ENCODE results near the gene RRAS2. TPM values are rescaled to one million over a fixed set of nuclear protein-coding genes. Genes with fewer than 3 reads are reported as not detected.

Gene RRAS2
- total and polyA plus RNA-seq, 2 donors, result 25.3 to 30.4 TPM

- H3K27ac ChIP-seq (ENCODE audit: low read depth in 1 of 2, low read length in 1 of 2), result no peak overlapping the region
- 88% methylated on average over 2 of the region's 2 CpGs for WGBS
- H3K4me1 ChIP-seq (ENCODE audit: control insufficient read depth in 2 of 2, insufficient read depth in 2 of 2, low read length in 2 of 2), result peaks cover 0 to 8% of the 10 kb centered on the region in 2 donors
- H3K27me3 ChIP-seq (ENCODE audit: control insufficient read depth in 2 of 2, insufficient read depth in 1 of 2, low read length in 1 of 2), result peaks cover 3 to 16% of the 10 kb centered on the region in 2 donors
- no peak overlapping the region for H3K4me3 ChIP-seq (ENCODE audit: low read length in 2 of 2)
- no peaks in the 10 kb centered on the region for H3K36me3 ChIP-seq (ENCODE audit: control insufficient read depth in 2 of 2, insufficient read depth in 2 of 2, low read length in 1 of 2)
- H3K9me3 ChIP-seq (ENCODE audit: control insufficient read depth in 2 of 2, insufficient read depth in 1 of 2, low read length in 1 of 2), result no peaks in the 10 kb centered on the region
- no peak for DNase-seq (ENCODE audit: low read depth in 6 of 9, low spot score in 9 of 9)
Observed at GRCh38 chr11:14376920-14377319, 17.9 kb upstream of the RRAS2 start.

- no peak overlapping the region for H3K27ac ChIP-seq (ENCODE audit: low read depth in 1 of 2, low read length in 1 of 2)
- H3K36me3 ChIP-seq (ENCODE audit: control insufficient read depth in 2 of 2, insufficient read depth in 2 of 2, low read length in 1 of 2), result no peaks in the 10 kb centered on the region
- H3K4me1 ChIP-seq (ENCODE audit: control insufficient read depth in 2 of 2, insufficient read depth in 2 of 2, low read length in 2 of 2), result no peaks in the 10 kb centered on the region
- H3K4me3 ChIP-seq (ENCODE audit: low read length in 2 of 2), result no peak overlapping the region
- WGBS, result 83% methylated on average over 4 of the region's 4 CpGs
- DNase-seq (ENCODE audit: low read depth in 6 of 9, low spot score in 9 of 9), result no peak
- no peaks in the 10 kb centered on the region for H3K9me3 ChIP-seq (ENCODE audit: control insufficient read depth in 2 of 2, insufficient read depth in 1 of 2, low read length in 1 of 2)
- H3K27me3 ChIP-seq (ENCODE audit: control insufficient read depth in 2 of 2, insufficient read depth in 1 of 2, low read length in 1 of 2), result peaks cover 0 to 1% of the 10 kb centered on the region in 2 donors
Observed at GRCh38 chr11:14374922-14375830, 16.2 kb upstream of the RRAS2 start.

GRCh38 chr11:14373941-14374646 is 15.1 kb upstream of the RRAS2 start:
- H3K4me1 ChIP-seq (ENCODE audit: control insufficient read depth in 2 of 2, insufficient read depth in 2 of 2, low read length in 2 of 2), result no peaks in the 10 kb centered on the region
- no peak for DNase-seq (ENCODE audit: low read depth in 6 of 9, low spot score in 9 of 9)
- no peak overlapping the region for H3K4me3 ChIP-seq (ENCODE audit: low read length in 2 of 2)
- H3K27ac ChIP-seq (ENCODE audit: low read depth in 1 of 2, low read length in 1 of 2), result no peak overlapping the region
- 91% methylated on average over 2 of the region's 2 CpGs for WGBS
- no peaks in the 10 kb centered on the region for H3K27me3 ChIP-seq (ENCODE audit: control insufficient read depth in 2 of 2, insufficient read depth in 1 of 2, low read length in 1 of 2)
- no peaks in the 10 kb centered on the region for H3K9me3 ChIP-seq (ENCODE audit: control insufficient read depth in 2 of 2, insufficient read depth in 1 of 2, low read length in 1 of 2)
- no peaks in the 10 kb centered on the region for H3K36me3 ChIP-seq (ENCODE audit: control insufficient read depth in 2 of 2, insufficient read depth in 2 of 2, low read length in 1 of 2)

- Histone ChIP-seq H3K4me1 (ENCODE audit: control insufficient read depth in 2 of 2, insufficient read depth in 2 of 2, low read length in 2 of 2) (no peaks in the 10 kb centered on the region), H3K4me3 (ENCODE audit: low read length in 2 of 2) (no peak overlapping the region), H3K9me3 (ENCODE audit: control insufficient read depth in 2 of 2, insufficient read depth in 1 of 2, low read length in 1 of 2) (no peaks in the 10 kb centered on the region), H3K36me3 (ENCODE audit: control insufficient read depth in 2 of 2, insufficient read depth in 2 of 2, low read length in 1 of 2) (no peaks in the 10 kb centered on the region), H3K27ac (ENCODE audit: low read depth in 1 of 2, low read length in 1 of 2) (no peak overlapping the region), H3K27me3 (ENCODE audit: control insufficient read depth in 2 of 2, insufficient read depth in 1 of 2, low read length in 1 of 2) (no peaks in the 10 kb centered on the region)
- no peak for DNase-seq (ENCODE audit: low read depth in 6 of 9, low spot score in 9 of 9)
- 95% methylated on average over 2 of the region's 2 CpGs for WGBS
Observed at GRCh38 chr11:14372011-14372410, 13.0 kb upstream of the RRAS2 start.

- Histone ChIP-seq H3K27ac (ENCODE audit: low read depth in 1 of 2, low read length in 1 of 2) (no peak overlapping the region), H3K4me3 (ENCODE audit: low read length in 2 of 2) (no peak overlapping the region), H3K36me3 (ENCODE audit: control insufficient read depth in 2 of 2, insufficient read depth in 2 of 2, low read length in 1 of 2) (no peaks in the 10 kb centered on the region), H3K27me3 (ENCODE audit: control insufficient read depth in 2 of 2, insufficient read depth in 1 of 2, low read length in 1 of 2) (no peaks in the 10 kb centered on the region), H3K9me3 (ENCODE audit: control insufficient read depth in 2 of 2, insufficient read depth in 1 of 2, low read length in 1 of 2) (no peaks in the 10 kb centered on the region), H3K4me1 (ENCODE audit: control insufficient read depth in 2 of 2, insufficient read depth in 2 of 2, low read length in 2 of 2) (no peaks in the 10 kb centered on the region)
- DNase-seq (ENCODE audit: low read depth in 6 of 9, low spot score in 9 of 9), result no peak
Observed at GRCh38 chr11:14371249-14371648, 12.3 kb upstream of the RRAS2 start.

- Histone ChIP-seq H3K4me3 (ENCODE audit: low read length in 2 of 2) (no peak overlapping the region), H3K27me3 (ENCODE audit: control insufficient read depth in 2 of 2, insufficient read depth in 1 of 2, low read length in 1 of 2) (no peaks in the 10 kb centered on the region), H3K36me3 (ENCODE audit: control insufficient read depth in 2 of 2, insufficient read depth in 2 of 2, low read length in 1 of 2) (no peaks in the 10 kb centered on the region), H3K9me3 (ENCODE audit: control insufficient read depth in 2 of 2, insufficient read depth in 1 of 2, low read length in 1 of 2) (no peaks in the 10 kb centered on the region), H3K4me1 (ENCODE audit: control insufficient read depth in 2 of 2, insufficient read depth in 2 of 2, low read length in 2 of 2) (no peaks in the 10 kb centered on the region), H3K27ac (ENCODE audit: low read depth in 1 of 2, low read length in 1 of 2) (no peak overlapping the region)
- 79% methylated on average over 1 of the region's 1 CpG for WGBS
- no peak for DNase-seq (ENCODE audit: low read depth in 6 of 9, low spot score in 9 of 9)
Observed at GRCh38 chr11:14370496-14370895, 11.5 kb upstream of the RRAS2 start.

- H3K4me1 ChIP-seq (ENCODE audit: control insufficient read depth in 2 of 2, insufficient read depth in 2 of 2, low read length in 2 of 2), result no peaks in the 10 kb centered on the region
- DNase-seq (ENCODE audit: low read depth in 6 of 9, low spot score in 9 of 9), result no peak
- H3K9me3 ChIP-seq (ENCODE audit: control insufficient read depth in 2 of 2, insufficient read depth in 1 of 2, low read length in 1 of 2), result no peaks in the 10 kb centered on the region
- H3K27me3 ChIP-seq (ENCODE audit: control insufficient read depth in 2 of 2, insufficient read depth in 1 of 2, low read length in 1 of 2), result no peaks in the 10 kb centered on the region
- no peak overlapping the region for H3K27ac ChIP-seq (ENCODE audit: low read depth in 1 of 2, low read length in 1 of 2)
- H3K4me3 ChIP-seq (ENCODE audit: low read length in 2 of 2), result no peak overlapping the region
- no peaks in the 10 kb centered on the region for H3K36me3 ChIP-seq (ENCODE audit: control insufficient read depth in 2 of 2, insufficient read depth in 2 of 2, low read length in 1 of 2)
Observed at GRCh38 chr11:14369598-14369997, 10.6 kb upstream of the RRAS2 start.

- Histone ChIP-seq H3K36me3 (ENCODE audit: control insufficient read depth in 2 of 2, insufficient read depth in 2 of 2, low read length in 1 of 2) (no peaks in the 10 kb centered on the region), H3K4me3 (ENCODE audit: low read length in 2 of 2) (no peak overlapping the region), H3K27ac (ENCODE audit: low read depth in 1 of 2, low read length in 1 of 2) (no peak overlapping the region), H3K27me3 (ENCODE audit: control insufficient read depth in 2 of 2, insufficient read depth in 1 of 2, low read length in 1 of 2) (no peaks in the 10 kb centered on the region), H3K9me3 (ENCODE audit: control insufficient read depth in 2 of 2, insufficient read depth in 1 of 2, low read length in 1 of 2) (no peaks in the 10 kb centered on the region), H3K4me1 (ENCODE audit: control insufficient read depth in 2 of 2, insufficient read depth in 2 of 2, low read length in 2 of 2) (no peaks in the 10 kb centered on the region)
- no peak for DNase-seq (ENCODE audit: low read depth in 6 of 9, low spot score in 9 of 9)
Observed at GRCh38 chr11:14366936-14367335, 8.0 kb upstream of the RRAS2 start.

- Histone ChIP-seq H3K27ac (ENCODE audit: low read depth in 1 of 2, low read length in 1 of 2) (no peak overlapping the region), H3K36me3 (ENCODE audit: control insufficient read depth in 2 of 2, insufficient read depth in 2 of 2, low read length in 1 of 2) (no peaks in the 10 kb centered on the region), H3K4me3 (ENCODE audit: low read length in 2 of 2) (no peak overlapping the region), H3K27me3 (ENCODE audit: control insufficient read depth in 2 of 2, insufficient read depth in 1 of 2, low read length in 1 of 2) (no peaks in the 10 kb centered on the region), H3K9me3 (ENCODE audit: control insufficient read depth in 2 of 2, insufficient read depth in 1 of 2, low read length in 1 of 2) (no peaks in the 10 kb centered on the region), H3K4me1 (ENCODE audit: control insufficient read depth in 2 of 2, insufficient read depth in 2 of 2, low read length in 2 of 2) (peaks cover 0 to under 1% of the 10 kb centered on the region in 2 donors)
- 98% methylated on average over 5 of the region's 5 CpGs for WGBS
- no peak for DNase-seq (ENCODE audit: low read depth in 6 of 9, low spot score in 9 of 9)
Observed at GRCh38 chr11:14364322-14364721, 5.3 kb upstream of the RRAS2 start.

Measured in thymus (tissue), 11 donors.